ENCODE data around the gene COL13A1. TPM values are rescaled to one million over a fixed set of nuclear protein-coding genes. Genes with fewer than 3 reads are reported as not detected.
A peak's percentile ranks its signal among the peaks of the same experiment; 100 is the strongest.

The COL13A1 gene
- total RNA-seq, 1 donor from 2014 or later: 5.3 TPM

DNA sequence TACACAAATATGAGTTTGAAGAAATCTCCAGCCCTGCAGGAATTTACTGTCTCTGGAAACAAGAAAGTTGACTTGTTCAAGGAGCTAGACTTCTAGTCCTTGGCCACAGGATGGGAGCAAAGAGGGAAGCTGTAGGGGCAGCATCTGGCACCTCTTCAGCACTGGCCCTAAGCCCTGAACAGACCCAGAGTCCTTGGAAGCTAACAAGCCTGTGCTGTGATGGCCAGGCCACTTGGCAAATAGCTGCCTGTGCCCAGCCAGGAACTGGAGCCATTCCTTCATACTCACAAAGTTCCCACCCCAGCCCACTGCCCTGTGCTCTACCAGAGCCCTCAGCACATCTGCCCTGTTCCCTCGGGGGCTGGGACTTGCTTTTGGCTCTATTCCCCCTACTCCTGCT is 9.4 kb upstream of the COL13A1 start:
- no peak for DNase-seq

DNA sequence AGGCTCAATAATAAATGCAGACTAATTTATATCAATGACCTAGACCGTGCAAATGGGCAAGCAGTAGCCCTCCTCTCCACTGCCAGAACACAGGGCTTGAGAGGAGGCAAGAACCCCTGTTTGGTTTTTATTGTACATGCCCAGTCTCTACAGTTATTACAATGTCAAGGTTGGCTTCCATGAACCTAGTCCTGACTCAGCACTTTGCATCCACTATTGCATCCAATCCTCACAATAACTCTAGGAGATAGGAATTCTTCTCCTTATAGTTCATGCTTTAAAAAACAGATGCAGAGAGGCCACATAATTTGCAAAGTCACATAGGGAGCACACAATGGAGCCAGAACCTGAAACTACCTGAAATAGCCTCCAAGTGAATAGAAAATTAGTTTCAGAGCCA is 7.0 kb upstream of the COL13A1 start:
- DNase-seq: no peak

DNA sequence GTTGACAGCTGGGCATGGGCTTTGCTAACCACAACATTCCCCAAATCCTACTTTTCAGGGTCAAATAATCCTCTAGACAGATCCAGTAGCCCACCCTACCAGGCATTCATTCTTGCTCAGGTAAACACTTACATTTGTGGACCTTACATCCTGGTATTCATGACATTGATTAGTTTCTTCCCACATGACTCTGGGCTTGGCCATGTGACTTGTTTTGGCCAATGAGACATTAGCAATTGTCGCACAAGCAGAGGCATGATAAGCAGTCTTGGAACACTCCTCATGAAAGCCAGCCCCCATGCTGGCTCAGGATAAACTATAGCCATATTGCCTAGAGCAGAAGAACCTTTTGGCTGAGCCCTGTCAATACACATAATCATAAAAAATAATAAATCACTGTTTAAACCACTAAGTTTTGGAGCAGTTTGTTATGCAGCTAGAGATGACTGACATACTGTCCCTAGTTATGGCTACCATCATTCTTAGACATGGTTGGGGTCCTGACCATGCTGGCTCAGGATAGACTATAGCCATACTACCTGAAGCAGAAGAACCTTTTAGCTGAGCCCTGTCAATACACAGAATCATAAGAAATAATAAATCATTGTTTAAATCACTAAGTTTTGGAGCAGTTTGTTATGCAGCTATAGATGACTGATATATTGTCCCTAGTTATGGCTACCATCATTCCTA is 6.3 kb upstream of the COL13A1 start:
- DNase-seq: no peak

DNA sequence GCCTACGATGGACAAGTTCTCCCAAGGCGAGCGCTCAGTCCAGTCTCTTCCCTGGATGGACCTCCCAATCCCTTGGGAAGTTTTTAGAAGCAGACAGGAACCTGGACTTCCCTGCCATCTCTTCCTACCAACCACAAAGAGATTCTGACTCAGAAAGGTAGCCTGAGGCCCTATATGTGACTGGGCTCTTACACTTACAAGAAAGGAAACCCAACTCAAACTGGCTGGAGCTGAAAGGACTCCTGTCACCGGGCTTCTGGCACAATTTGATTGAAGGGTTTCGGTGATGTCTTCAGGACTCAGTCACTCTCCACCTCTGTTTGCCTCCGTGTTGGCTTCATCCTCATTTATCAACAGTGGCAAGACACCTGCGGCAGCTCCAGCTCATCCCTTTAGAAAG is 3.7 kb upstream of the COL13A1 start:
- DNase-seq: no peak

GRCh38 chr10:69800109-69800508 is 1.6 kb upstream of the COL13A1 start:
- peak; percentile 83 for DNase-seq

DNA sequence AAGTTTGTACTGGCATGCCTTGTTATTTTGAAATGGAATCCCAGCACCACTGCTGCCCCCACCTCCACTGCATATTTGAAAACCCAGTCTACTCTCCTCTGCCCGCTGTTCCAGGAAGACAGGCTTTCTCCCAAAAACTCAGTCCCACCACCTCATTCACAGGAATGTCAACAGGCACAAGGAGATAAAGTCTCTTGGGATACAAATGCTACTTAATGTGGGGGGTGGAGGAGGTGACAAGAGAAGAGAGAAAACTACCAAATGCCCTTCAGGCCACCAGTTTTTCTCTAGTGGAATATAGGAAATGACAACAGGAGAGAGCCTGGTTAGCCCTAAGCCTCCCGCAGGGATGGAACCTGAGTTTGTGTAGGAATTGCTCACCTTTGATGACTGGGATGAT is 1.0 kb upstream of the COL13A1 start:
- DNase-seq: no peak

- peak; percentile 84 for DNase-seq
Observed at GRCh38 chr10:69801094-69801433, 642 bp upstream of the COL13A1 start.

GRCh38 chr10:69802424-69803161 is 887 bp downstream of the COL13A1 start:
- DNase-seq: peak; percentile 82

DNA sequence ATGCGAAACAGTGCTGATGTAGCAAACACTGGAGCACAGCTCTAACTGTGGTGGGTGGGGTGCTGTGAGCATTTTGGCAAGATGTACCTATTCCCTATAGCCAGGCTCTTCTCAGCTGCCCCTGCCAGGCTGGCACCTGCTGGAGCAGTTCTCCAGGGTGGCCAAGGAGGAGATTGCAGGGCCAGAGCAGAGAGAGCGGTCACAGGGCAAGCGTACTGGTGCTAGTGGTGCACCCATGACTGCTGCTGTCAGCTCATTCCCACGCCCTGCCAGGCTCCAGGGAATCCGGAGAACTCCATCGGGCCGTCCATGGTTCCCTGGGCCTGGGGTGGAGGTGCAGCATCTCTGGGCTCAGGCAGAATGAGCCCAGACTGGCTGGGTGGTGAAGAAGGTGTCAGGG is 2.1 kb downstream of the COL13A1 start:
- DNase-seq: no peak

- no peak for DNase-seq
Observed at GRCh38 chr10:69804775-69805174, 3.1 kb downstream of the COL13A1 start.

DNA sequence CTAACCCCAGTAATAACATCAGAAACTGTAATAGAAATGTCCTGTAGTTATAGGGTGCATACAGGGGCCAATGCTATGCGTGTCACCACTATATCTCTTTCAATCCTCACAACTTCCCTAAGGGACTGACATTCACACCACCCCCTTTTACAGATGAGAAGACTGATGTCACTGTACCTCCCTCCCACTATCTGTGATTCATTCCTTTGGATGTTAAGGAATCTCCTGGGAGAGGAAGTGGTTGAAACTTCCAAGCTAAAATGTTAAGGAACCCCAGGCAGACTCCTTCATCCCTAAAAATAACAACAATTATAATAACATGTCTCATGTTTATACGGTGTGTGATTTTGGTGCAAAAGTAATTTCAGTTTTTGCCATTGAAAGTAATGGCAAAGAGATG is 5.4 kb downstream of the COL13A1 start:
- peak; percentile 46 for DNase-seq

DNA sequence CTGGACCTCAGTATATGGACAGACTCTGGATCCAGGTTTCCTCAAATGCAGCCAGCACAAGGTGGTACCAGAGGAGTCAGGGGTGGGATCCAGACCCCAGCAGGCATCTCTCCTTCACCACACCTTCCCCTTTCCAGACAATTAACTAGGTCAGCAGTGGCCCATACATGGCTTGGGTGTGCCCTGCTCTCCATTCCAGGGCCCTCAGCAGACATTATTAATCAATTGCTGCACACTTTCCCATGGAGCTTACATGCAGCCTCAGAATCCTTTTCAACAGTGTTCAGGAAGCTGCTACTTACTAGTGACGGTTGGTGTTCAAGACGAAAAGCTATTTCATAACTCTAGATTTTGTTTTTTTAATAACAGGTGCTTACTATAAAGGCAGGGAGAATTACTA is 6.0 kb downstream of the COL13A1 start:
- DNase-seq: peak; percentile 48

DNA sequence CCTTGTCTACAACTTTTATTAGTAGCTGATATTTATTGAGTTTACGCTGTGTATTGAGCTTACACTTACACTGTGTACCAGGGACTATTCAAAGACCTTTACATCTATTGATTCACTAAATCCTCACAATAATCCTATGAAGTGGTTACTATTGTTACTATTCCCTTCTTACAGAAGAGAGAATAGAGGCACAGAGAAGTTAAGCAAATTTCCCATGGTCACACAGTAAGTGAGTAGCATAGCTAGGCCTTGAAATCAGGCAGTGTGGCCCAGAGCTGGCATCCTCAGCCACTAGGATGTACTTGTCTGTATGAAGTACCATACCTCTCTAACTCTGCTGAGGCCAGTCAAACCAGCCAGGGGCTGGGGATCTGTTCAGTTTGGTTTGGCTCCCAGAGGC is 7.6 kb downstream of the COL13A1 start:
- no peak for DNase-seq

GRCh38 chr10:69810097-69810496 is 8.4 kb downstream of the COL13A1 start:
- no peak for DNase-seq

DNA sequence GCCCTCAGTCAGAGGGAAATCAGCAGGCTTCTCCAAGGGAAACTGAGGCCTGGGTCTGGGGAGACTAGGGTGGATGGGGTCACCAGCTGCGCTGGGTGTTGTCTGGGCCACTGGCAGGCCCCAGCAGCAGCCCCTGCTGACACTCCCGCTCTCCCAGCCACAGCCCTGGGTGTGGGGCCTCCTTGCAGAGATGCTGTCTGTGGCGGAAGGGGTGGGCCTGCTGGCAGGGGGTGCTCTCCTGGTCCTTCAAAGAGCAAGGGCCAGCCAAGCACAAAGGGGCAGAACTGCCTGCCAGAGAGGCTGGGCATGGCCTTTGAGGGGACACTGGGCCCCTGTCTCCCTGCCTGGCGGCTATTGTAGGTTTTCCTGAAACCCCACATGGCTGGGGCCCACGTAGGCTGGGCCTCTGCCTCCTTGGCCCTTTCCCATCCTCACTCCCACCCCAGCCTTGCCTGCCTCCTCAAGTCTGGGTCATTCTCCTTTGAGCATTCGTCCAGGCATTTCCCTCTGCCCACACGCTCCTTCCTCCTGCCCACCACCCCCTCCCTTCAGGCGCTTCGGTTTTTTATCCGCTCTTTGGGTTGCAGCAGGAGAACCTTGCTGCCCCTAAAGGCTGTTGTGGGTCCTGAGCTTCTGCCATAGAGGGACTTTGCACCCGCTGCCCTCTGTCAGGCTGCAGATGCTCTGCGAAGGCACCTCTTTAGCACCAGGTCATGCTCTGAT is 9.1 kb downstream of the COL13A1 start:
- peak; percentile 59 for DNase-seq

- DNase-seq: no peak
Observed at GRCh38 chr10:69813632-69814031, 11.9 kb downstream of the COL13A1 start.

DNA sequence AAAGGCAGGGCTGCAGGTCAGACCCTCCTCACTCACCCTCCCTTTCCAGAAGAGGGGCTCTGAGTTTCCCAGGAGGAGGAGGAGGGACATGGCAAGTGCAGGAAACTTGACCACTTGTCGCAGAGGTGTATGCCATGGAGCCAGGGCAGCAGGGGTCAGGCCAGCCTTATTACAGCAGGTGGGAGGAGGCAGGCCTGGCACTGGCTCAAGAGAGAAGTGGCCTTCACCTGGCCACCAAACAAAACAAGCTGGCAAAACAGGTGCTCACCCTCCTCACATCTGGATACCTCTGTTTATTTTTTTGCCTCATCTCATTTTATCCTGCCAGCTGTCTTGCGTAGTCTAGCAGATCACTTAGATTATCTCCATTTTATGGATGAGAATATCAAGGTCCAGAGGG is 12.5 kb downstream of the COL13A1 start:
- no peak for DNase-seq

- DNase-seq: no peak
Observed at GRCh38 chr10:69815104-69815503, 13.4 kb downstream of the COL13A1 start.

DNA sequence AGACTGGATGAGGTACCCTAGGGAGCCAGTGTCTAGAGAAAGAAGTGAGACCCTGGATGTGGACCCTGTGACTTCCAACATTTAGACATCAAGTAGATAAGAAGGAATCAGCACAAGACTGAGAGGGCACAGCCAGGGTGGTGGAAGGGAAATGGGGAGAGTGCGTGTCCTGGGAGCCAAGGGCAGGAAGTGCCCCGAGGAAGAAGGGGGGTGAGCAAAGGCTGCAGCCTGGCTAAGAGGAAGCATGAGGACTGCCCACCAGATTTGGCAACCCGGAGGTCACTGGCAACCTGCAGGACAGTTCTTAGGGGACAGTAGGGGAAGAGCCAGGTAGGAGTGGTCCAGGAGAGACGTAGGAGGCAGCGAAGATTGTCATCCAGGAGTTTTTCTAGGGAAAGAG is 14.8 kb downstream of the COL13A1 start:
- no peak for DNase-seq

DNA sequence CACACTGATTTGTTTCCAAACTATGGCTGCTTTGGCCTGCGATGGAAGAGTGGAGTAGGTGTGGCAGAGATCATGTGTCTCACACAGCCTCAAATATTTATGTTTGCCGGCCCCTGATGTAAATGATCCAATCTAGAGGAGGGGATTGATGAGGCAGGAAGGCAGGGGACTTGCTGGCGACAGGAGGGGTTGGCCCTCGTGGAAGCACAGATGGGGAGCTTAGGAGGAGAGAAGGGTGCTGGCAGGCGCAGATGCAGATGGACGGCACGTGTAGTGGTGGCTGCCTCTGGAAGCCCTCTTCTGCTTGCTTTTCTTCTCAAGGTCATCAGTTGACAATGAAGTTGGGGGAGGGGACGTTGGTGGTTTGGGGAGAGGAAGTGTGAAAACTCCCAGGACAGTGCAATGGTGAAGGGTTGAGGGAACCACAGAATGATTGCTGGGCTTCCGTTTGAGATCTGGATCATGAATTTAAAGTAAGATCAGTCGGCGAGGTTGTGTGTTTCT is 15.4 kb downstream of the COL13A1 start:
- DNase-seq: no peak

- peak; percentile 19 for DNase-seq
Observed at GRCh38 chr10:69818676-69819239, 17.1 kb downstream of the COL13A1 start.

GRCh38 chr10:69819716-69820506 is 18.2 kb downstream of the COL13A1 start:
- peak; percentile 61 for DNase-seq

DNA sequence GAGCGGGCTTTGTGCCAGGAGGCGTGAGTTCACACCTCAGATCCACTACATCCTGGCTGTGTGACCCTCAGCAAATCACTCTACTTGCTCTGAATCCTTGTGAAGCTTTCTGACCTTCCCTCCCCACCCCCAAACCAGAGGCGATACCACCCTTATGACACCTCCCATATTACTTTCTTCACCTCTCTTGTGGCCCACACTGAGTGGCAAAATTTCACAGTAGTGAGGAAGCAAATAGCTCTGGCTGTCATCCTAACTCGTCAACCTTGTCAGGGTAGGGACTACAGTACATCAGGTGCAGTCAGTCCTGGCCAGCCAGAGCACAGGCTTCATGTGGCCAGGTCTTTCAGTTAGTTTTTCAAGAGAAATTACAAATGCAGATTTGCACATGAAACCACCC is 19.1 kb downstream of the COL13A1 start:
- DNase-seq: no peak

Data from dermis blood vessel endothelial cell (primary cell).